Mesenteric fat pad (tissue), 1 donor: Measurements from ENCODE around the gene PCGF1. TPM values are rescaled to one million over a fixed set of nuclear protein-coding genes. Genes with fewer than 3 reads are reported as not detected.
"Not testable (repeated sequence)": the region's sequence is repeated elsewhere in the genome, so short reads cannot be mapped to it uniquely, and the experiment has no call there.

Experiments used
- DNase-seq: peaks from one replicate; pipeline ENCODE4 v3.0.0-alpha.2; 2020; ENCODE audit warnings: low spot score
- total RNA-seq: library from RNA; stranded (reverse); fragmentation: NEBNext Ultra II Directional; extraction: Animal tissue kit (Norgen Biotek cat#: 25700); gene quantifications from one replicate; pipeline ENCODE4 v1.2.1, GENCODE V29; 2021
- donor health status: DM: yes; HTN: yes; CAD: no.

Gene PCGF1
- total RNA-seq, 1 donor from 2014 or later: 22.1 TPM

DNA sequence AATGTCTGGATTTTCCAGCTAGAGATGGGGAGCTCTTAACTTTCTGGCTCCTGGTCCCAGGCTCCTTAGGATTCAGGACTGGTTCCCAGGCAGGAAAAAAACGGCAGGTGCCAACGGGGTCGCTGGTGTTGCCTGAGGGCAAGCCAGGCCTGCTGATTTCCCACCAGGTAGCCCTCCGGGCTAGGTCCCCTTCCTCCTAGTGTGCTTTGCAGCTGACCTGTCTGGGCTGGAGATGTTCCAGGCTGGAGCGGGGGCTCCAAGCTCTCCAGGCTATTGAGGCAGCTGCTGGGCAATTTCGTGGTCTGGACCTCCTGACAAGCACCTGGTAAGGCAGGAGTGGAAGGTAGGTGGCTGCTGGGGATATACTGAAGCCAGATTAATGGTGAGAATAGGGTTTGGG lies 33.0 kb downstream of the PCGF1 start:
- DNase-seq: no peak

DNA sequence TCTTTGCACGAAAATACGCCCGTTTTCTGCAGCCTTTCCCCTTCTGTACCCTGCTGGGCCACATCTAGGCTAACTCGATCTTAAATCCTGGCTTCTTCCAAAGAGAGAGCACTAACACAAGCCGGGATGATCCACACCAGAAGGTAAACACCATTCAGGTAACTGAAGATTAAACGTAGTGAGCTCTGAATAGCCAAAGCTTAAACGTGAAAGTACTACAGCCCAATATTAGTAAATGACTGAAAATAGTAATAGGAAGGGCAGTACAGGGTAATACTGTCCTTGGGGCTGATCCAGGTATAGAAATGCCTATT lies 34.6 kb downstream of the PCGF1 start:
- DNase-seq: no peak

DNA sequence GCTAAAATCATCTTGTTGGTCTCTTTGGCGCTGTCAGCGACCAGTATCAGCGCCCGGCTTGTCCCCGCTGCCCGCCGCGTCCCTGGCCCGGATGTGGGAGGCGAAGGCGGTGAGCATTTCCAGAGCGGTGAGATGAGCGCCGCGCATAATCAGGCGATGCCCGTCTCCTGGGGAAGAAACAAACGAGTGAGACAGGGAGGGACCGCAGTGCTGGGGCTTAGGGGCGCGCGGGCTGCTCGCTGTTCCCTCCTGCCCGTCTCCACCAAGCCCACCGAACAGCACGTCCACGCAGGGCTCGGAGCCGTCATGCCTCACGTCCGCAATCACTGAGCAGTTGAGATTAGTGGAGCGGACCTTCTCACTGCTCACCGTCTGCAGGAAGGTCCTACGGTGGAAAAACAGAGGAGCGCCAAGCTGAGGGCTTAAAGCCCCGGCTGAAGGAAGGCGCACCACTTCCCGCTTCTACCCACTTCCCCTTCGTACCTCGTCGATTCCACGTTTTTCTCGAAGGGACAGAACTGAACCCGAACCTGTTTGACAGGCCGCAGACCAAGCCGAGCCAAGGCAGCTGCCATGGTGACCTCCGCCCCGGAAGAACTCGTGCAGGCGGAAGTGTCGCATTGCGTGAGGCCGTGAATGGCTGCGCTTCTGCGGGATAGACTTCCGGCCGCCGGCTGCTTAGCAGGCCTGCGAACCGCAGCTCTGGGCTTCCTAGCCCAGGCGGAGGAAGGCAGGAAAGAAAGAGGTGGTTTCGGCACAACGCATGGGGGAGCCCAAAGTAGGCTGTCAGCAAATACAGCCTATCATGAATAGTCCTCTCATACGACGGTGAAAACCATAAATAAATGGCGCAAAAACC lies 35.2 kb downstream of the PCGF1 start, which contains the start of gene MRPL53:
Gene MRPL53 (minus strand): TSS at position 595 of the 859 bp plus-strand sequence. CDS start 20 bp downstream, at position 575.
- DNase-seq: peak; percentile 96

DNA sequence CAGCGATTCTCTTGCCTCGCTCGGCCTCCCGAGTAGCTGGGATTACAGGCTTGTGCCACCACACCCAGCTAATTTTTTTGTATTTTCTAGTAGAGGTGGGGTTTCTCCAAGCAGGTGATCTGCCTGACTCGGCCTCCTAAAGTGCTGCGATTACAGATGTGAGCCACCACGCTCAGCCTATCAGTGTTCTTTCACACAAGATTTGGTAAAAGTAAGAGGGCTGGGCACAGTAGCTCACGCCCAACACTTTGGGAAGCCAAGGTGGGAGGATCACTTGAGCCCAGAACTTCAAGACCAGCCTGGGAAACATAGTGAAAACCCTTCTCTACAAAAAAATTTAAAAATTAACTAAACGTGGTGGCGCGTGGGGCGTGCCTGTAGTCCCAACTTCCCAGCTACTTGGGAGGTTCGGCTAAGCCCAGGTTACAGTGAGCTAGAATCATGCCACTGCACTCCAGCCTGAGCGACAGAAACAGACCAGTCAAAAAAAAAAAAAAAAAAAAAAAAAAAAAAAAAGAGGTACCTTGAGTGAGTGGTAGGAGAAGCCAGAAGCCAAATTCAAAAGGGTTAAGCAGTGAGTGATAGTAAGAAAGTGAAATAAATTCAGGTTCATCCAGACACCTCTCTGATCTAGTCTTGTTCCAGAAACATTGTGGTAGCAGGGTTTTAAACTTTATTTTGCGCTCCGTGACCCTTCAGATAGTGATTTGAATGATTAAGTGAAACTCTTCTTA lies 36.0 kb downstream of the PCGF1 start:
- DNase-seq: no peak

DNA sequence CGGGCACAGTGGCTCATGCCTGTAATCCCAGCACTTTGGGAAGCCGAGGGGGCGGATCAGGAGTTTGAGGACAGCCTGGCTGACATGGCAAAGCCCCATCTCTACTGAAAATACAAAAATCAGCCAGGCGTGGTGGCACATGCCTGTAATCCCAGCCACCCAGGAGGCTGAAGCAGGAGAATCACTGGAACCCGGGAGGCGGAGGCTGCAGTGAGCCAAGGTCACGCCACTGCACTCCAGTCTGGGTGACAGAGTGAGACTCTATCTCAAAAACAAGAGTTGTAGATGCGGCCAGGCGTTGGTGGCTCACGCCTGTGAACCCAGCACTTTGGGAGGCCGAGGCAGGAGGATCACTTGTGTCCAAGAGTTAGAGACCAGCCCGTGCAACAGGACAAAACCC lies 36.8 kb downstream of the PCGF1 start:
- DNase-seq: not testable (repeated sequence)

DNA sequence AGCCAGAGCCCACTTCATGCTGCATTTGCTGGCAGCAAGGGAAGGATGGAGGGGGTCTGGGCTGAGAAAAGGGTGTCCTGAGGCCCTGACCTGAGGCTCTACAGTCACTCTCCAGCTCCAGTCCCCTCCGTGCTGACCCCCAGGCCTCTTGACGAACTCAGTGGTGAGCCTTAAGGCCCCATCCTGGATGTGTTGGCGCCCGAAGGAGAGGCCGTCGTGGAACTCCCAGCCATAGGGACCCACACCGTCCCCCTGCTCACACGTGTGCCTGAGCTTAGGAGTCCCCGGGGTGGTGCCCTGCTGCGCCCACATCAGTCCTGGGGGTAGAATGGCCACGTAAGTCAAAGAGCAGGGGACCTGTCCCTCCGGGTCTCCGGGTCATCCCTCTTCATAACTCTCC lies 43.1 kb downstream of the PCGF1 start:
- DNase-seq: no peak

DNA sequence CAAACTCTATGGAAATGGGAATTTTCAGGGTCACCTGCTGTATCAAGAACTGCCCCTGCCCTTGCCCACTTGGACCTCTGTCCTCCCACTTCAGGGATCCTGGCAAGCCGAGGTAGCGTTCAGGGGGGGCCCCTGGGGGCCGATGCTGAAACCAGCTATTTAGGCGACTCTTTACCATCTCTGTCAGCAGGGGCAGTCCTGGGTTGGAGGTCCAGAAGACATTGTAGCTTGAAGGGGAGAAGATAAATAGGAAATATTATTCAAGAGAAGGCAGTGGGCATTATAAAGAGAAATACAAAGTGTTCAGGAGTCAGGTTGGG lies 44.7 kb downstream of the PCGF1 start:
- no peak for DNase-seq

DNA sequence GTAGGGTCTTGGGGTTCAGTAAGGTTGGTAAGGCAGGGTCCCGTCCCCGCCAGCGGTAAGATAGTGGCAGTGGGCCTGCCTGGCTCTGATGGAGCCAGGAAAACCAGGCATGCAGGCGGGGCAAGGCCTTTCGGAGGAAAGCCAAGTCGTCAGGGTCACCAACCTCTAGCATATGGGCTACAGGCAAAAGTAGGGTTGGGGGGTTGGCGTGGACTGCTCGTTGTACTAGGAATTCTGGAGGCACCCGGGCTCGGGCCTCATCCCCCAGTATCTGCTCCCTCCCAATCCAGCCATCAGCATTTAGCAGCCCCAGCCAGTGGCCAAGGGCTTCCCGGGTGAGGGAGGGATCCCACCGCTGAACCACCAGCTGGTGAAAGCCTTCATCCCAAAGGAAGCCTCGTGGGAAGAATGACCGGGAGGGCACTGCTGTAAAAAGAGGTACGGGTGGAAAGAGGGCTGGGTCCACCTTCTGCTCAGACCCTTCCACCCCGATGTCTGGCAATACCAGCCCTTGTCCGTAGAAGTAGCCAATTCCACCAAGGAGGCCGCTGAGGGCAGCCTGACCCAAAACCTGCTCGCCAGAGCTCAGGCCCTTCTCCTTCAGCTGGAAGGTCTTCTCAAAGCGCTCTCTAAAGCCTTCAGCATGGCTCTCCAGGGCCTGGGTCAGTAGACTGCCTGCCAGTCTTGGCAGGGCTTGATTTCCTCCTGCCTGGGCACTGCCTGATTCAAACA lies 45.3 kb downstream of the PCGF1 start:
- no peak for DNase-seq

DNA sequence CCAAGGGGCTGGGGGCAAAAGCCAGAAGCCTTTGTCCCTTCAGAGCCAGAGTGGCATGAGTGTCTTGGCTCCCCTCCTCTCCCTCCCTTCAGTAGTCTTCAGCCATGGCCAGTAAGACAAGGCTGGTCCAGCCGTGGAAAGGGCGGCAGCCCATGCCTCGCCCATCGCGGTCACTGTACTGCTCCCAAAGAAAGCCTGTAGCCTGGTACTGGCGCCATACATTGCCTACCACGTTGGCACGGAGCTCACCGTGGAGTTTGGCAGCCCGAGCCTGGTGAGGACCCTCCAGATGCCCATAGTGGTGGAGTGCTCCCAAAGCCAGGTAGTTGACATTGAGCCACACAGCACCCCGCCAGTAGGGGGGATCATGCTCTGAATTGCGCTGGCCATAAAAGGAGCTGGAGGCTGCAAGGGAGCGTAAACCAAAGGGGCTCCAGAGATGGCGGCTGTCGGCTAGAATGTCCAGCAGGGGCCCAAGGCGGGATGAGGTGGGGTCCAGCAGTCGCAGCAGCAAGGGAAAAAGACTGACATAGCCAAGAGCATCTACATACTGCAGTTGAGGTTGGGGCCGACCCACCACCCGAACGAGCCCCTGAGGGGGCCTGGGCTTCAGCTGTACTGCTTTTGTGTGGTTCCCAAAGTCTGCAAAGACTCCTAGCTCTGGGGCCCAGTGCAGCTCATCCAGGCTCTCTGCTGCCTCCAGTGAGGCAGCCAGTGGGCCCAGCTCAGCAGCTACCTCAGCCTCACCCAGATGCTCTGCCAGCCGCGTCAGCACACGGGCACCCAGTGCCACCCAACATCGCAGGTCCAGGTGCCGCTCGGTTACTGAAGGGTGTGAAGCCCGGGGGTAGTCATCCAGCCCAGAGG lies 46.1 kb downstream of the PCGF1 start:
- DNase-seq: no peak

DNA sequence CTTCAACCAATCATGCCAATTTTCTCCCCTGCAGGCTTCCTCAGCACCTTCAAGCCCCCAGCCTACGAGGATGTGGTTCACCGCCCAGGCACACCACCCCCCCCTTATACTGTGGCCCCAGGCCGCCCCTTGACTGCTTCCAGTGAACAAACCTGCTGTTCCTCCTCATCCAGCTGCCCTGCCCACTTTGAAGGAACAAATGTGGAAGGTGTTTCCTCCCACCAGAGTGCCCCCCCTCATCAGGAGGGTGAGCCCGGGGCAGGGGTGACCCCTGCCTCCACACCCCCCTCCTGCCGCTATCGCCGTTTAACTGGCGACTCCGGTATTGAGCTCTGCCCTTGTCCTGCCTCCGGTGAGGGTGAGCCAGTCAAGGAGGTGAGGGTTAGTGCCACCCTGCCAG lies 47.3 kb downstream of the PCGF1 start:
- DNase-seq: not testable (repeated sequence)

DNA sequence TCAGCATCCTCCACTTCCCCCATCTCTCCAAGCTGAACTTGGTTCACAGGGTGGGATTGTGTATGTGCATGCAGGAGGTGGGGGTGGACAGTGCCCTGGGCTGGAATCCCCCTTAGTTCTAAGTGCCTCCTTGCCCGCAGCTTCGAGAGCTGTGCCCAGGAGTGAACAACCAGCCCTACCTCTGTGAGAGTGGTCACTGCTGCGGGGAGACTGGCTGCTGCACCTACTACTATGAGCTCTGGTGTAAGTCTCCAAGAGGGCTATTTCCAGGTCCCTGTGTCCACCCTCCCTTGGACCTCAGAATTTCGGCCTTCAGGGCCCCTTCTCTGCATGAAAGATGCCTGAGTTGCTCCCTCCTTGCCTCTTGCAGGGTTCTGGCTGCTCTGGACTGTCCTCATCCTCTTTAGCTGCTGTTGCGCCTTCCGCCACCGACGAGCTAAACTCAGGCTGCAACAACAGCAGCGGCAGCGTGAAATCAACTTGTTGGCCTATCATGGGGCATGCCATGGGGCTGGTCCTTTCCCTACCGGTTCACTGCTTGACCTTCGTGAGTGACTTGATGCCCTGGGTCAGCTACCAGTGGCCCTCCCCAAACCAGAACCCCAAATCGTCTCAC lies 47.9 kb downstream of the PCGF1 start:
- DNase-seq: not testable (repeated sequence)

DNA sequence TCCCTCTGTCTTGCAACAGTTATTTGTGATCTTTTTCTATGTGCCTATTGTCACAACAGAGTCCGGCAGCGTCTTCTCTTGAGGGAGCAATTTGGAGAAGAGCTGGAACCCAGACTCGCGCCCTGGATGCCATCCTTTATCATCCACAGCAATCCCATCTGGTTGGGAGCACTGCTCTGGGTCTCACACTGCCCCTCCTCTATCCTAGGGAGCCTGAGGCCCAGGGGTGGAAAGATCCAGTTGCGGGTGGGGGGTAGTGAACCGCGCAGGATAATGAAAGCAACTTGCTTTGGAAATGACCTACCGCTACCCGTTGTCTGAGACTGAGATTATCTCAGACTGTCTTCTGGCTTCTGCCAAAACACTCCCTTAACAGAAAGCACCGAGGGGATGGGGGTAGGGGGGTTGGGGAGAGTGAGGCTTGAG lies 48.5 kb downstream of the PCGF1 start:
- DNase-seq: no peak

DNA sequence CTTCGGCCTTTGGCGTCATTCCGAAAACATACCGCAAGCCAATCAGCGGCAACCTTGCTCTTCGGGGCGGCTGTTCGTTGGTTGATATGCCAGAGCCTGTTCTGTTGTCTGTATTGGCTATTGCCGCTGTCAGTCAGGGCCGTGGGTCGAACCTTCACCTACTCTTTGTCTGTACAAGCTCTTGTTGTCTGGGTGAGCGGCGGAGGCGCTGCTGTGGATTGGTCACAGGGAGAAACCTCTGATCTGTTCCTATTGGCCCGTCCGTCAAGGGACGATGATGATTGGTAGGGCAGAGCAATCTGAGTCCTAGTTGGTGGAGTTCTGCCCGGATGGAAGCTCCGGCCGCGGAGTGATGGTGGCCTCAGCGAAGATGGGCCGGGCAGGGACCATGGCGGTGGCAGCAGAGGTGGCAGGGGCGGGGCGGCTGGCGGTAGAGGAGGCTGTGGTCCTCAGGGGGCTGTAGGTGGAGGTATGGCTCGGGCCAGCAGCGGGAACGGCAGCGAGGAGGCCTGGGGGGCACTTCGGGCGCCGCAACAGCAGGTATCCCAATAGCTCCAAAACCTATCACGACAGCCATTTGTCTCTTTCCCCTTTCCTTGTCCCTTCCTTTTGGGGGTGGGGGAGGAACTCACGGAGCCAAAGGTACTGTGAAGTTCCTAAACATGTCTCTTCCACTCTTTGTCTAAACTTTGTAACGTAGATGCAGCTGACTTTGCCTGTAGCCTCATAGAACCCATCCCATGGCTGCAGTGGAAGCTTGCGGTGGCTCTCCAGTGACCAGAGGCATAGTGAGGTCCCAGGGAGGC lies 49.2 kb downstream of the PCGF1 start, which contains the start of gene WBP1:
Gene WBP1 (plus strand): TSS at position 307 of the 806 bp plus-strand sequence. CDS start 165 bp downstream, at position 472.
- DNase-seq: peak; percentile 99

DNA sequence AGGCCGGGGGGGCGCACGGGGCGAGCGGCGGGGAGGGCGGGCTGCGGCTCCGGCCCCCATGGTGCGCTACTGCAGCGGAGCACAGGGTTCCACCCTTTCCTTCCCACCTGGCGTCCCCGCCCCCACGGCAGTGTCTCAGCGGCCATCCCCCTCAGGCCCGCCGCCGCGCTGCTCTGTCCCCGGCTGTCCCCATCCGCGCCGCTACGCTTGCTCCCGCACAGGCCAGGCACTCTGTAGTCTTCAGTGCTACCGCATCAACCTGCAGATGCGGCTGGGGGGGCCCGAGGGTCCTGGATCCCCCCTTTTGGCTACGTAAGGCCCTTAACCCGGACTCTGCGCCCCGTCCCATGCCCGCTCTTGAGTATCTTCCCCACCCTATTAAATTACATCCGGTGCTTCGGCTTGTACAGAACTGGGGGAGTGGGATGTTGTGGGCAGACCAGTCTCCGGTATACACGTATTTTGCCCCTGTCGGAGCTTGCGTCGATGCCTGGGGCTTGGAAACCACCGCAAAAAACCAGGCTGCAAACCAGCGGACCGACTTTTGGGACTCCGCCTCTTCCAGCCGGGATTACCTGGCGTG lies 49.9 kb downstream of the PCGF1 start:
- no peak for DNase-seq

DNA sequence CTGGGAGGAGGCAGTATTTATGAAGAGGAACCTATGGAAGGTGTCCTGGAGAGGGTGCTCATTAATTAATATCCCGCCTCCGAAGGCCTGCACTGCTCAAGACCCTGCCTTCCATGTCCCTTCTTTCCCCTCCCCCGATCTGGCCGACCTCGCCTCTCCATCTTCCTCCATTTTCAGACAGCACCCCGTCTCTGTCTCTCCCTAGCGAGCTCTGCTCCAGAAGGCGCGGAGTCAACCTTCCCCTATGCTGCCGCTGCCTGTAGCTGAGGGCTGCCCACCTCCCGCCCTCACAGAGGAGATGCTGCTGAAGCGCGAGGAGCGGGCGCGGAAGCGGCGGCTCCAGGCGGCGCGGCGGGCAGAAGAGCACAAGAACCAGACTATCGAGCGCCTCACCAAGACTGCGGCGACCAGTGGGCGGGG lies 50.4 kb downstream of the PCGF1 start:
- DNase-seq: no peak
